H9 (cell line): ENCODE results near the gene VRK1. TPM values are rescaled to one million over a fixed set of nuclear protein-coding genes. Genes with fewer than 3 reads are reported as not detected.

Experiments
- DNase-seq: peaks from one replicate; pipeline ENCODE4 v3.0.0-alpha.2; 2017
- H2AFZ ChIP-seq: one replicate; pipeline ENCODE4 v1.6.1; 2013; ENCODE audit warnings: mild to moderate bottlenecking, low read length, control low read depth, moderate library complexity
- H2AK5ac ChIP-seq: 2 replicates; pipeline ENCODE4 v1.6.1; 2013; ENCODE audit warnings: low read length, control low read depth, mixed read lengths; ENCODE audit not compliant: insufficient read length
- H2BK120ac ChIP-seq: one replicate; pipeline ENCODE4 v1.6.1; 2013; ENCODE audit warnings: low read depth, mild to moderate bottlenecking, low read length, control low read depth, inconsistent platforms; ENCODE audit not compliant: poor library complexity, severe bottlenecking
- H2BK12ac ChIP-seq: 2 replicates; pipeline ENCODE4 v1.6.1; 2013; ENCODE audit warnings: low read length, control low read depth, mixed read lengths, low read depth; ENCODE audit not compliant: insufficient read length
- H2BK15ac ChIP-seq: 2 replicates; pipeline ENCODE4 v1.6.1; 2013; ENCODE audit warnings: low read depth, low read length, control low read depth
- H2BK20ac ChIP-seq: one replicate; pipeline ENCODE4 v1.6.1; 2013; ENCODE audit warnings: low read depth, mild to moderate bottlenecking, low read length, control low read depth, inconsistent platforms; ENCODE audit not compliant: poor library complexity, severe bottlenecking
- H2BK5ac ChIP-seq: 2 replicates; pipeline ENCODE4 v1.6.1; 2013; ENCODE audit warnings: low read length, control low read depth, mixed read lengths; ENCODE audit not compliant: insufficient read length
- H3K14ac ChIP-seq: 2 replicates; pipeline ENCODE4 v1.6.1; 2013; ENCODE audit warnings: low read length, control low read depth; ENCODE audit not compliant: insufficient read depth
- H3K18ac ChIP-seq: 2 replicates; pipeline ENCODE4 v1.6.1; 2013; ENCODE audit warnings: low read depth, mild to moderate bottlenecking, mixed read lengths, low read length, control low read depth; ENCODE audit not compliant: insufficient read length
- H3K23ac ChIP-seq: 2 replicates; pipeline ENCODE4 v1.6.1; 2013; ENCODE audit warnings: low read length, control low read depth, mixed read lengths, low read depth; ENCODE audit not compliant: insufficient read length
- H3K23me2 ChIP-seq: 2 replicates; pipeline ENCODE4 v1.6.1; 2013; ENCODE audit warnings: low read depth, mild to moderate bottlenecking, mixed read lengths, low read length, control low read depth; ENCODE audit not compliant: insufficient read length, poor library complexity, severe bottlenecking
- H3K27ac ChIP-seq: 2 replicates; pipeline ENCODE4 v1.5.1; 2013; ENCODE audit warnings: low read length, control low read depth, mixed read lengths, low read depth; ENCODE audit not compliant: insufficient read length
- H3K27me3 ChIP-seq: 2 replicates; pipeline ENCODE4 v1.6.1; 2013; ENCODE audit warnings: low read length, control low read depth, inconsistent platforms; ENCODE audit not compliant: insufficient read depth
- H3K4ac ChIP-seq: 2 replicates; pipeline ENCODE4 v1.6.1; 2013; ENCODE audit warnings: low read depth, mild to moderate bottlenecking, control low read depth, inconsistent platforms, low read length, moderate library complexity
- H3K4me1 ChIP-seq: 2 replicates; pipeline ENCODE4 v1.6.1; 2013; ENCODE audit warnings: low read length, control low read depth, inconsistent platforms; ENCODE audit not compliant: insufficient read depth
- H3K4me2 ChIP-seq: 2 replicates; pipeline ENCODE4 v1.6.1; 2013; ENCODE audit warnings: low read length, control low read depth, mixed read lengths; ENCODE audit not compliant: insufficient read length, insufficient read depth
- H3K56ac ChIP-seq: 2 replicates; pipeline ENCODE4 v1.6.1; 2013; ENCODE audit warnings: low read depth, mild to moderate bottlenecking, mixed read lengths, low read length, control low read depth; ENCODE audit not compliant: insufficient read length
- H3K79me1 ChIP-seq: 2 replicates; pipeline ENCODE4 v1.6.1; 2013; ENCODE audit warnings: low read depth, mild to moderate bottlenecking, moderate library complexity, low read length, control low read depth, inconsistent platforms; ENCODE audit not compliant: insufficient read depth, poor library complexity, severe bottlenecking
- H3K79me2 ChIP-seq: 2 replicates; pipeline ENCODE4 v1.6.1; 2013; ENCODE audit warnings: low read length, control low read depth, inconsistent platforms; ENCODE audit not compliant: insufficient read depth
- H3K9ac ChIP-seq: 2 replicates; pipeline ENCODE4 v1.6.1; 2013; ENCODE audit warnings: low read length, control low read depth, mixed read lengths; ENCODE audit not compliant: insufficient read length; ENCODE audit errors: extremely low read depth
- H3K9me3 ChIP-seq: one replicate; pipeline ENCODE4 v1.6.1; 2013; ENCODE audit warnings: low read depth, low read length, inconsistent platforms; ENCODE audit not compliant: control insufficient read depth
- H3T11ph ChIP-seq: one replicate; pipeline ENCODE4 v1.6.1; 2013; ENCODE audit warnings: mild to moderate bottlenecking, low read length, control low read depth, inconsistent platforms
- H4K20me1 ChIP-seq: one replicate; pipeline ENCODE4 v1.6.1; 2013; ENCODE audit not compliant: control insufficient read depth, insufficient read length, insufficient read depth
- H4K5ac ChIP-seq: 2 replicates; pipeline ENCODE4 v1.6.1; 2013; ENCODE audit warnings: low read depth, mild to moderate bottlenecking, mixed read lengths, low read length, control low read depth; ENCODE audit not compliant: insufficient read length
- H4K8ac ChIP-seq: replicated peaks from 2 replicates; pipeline ENCODE4 v1.6.1; 2013; ENCODE audit warnings: low read length, control low read depth, mixed read lengths, low read depth; ENCODE audit not compliant: insufficient read length
- H4K91ac ChIP-seq: 2 replicates; pipeline ENCODE4 v1.6.1; 2013; ENCODE audit warnings: low read depth, mild to moderate bottlenecking, moderate library complexity, mixed read lengths, low read length, control low read depth; ENCODE audit not compliant: insufficient read length
- H3K27ac Mint-ChIP-seq, 3 experiments: 2 replicates in 2 of 3; 3 replicates in 1 of 3; pipeline ENCODE4 v1.8.0; 2020 to 2021; ENCODE audit warnings: mixed read lengths in 3 of 3, mild to moderate bottlenecking in 1 of 3, moderate library complexity in 1 of 3
- H3K27me3 Mint-ChIP-seq: 2 replicates; pipeline ENCODE4 v1.8.0; 2021; ENCODE audit warnings: low read depth, mild to moderate bottlenecking, moderate library complexity, mixed read lengths
- H3K36me3 Mint-ChIP-seq, 3 experiments: 2 replicates in 2 of 3; 3 replicates in 1 of 3; pipeline ENCODE4 v1.8.0; 2020 to 2021; ENCODE audit warnings: low read depth in 3 of 3, mixed read lengths in 3 of 3; ENCODE audit not compliant: insufficient read depth in 1 of 3
- H3K4me1 Mint-ChIP-seq, 2 experiments: 2 replicates each; pipeline ENCODE4 v1.8.0; 2020; ENCODE audit warnings: mixed read lengths in 2 of 2
- H3K4me3 Mint-ChIP-seq, 2 experiments: 2 replicates in 1 of 2; 3 replicates in 1 of 2; pipeline ENCODE4 v1.8.0; 2020 to 2021; ENCODE audit warnings: mild to moderate bottlenecking in 2 of 2, mixed read lengths in 2 of 2, moderate library complexity in 1 of 2
- H3K9me3 Mint-ChIP-seq, 2 experiments: 2 replicates in 1 of 2; 3 replicates in 1 of 2; pipeline ENCODE4 v1.8.0; 2020; ENCODE audit warnings: mild to moderate bottlenecking in 2 of 2, mixed read lengths in 2 of 2, moderate library complexity in 1 of 2
- WGBS: extraction: QIAGEN DNeasy Blood & Tissue Kit; methylation state at CpG from one replicate; pipeline ENCODE4 v1.1.7; 2013; ENCODE audit warnings: missing lambda C conversion rate, low lambda C conversion rate, mixed read lengths; ENCODE audit not compliant: insufficient read length; ENCODE audit errors: extremely low coverage; 5-methylcytosine and 5-hydroxymethylcytosine counted together
- total RNA-seq: library from RNA; stranded (reverse); gene quantifications from 2 replicates; pipeline ENCODE4 v1.2.1, GENCODE V29; 2021
- TF ChIP-seq, protein P1 (sequence below): fragments of 200-600 bp; sonication (generic); conservative IDR thresholded peaks from 3 replicates; pipeline ENCODE4 v1.8.0; 2021; ENCODE audit warnings: antibody characterized with exemption, mild to moderate bottlenecking

The VRK1 gene
- total RNA-seq, 1 experiment from 2014 or later: 55.7 TPM

GRCh38 chr14:96821501-96821900, 24.3 kb downstream of the VRK1 start:
- Histone ChIP-seq H3K27me3 (no peaks in the 10 kb centered on the region), H2BK12ac (no peak overlapping the region), H3K4me1 (peaks cover 3% of the 10 kb centered on the region; the same call in 1 of the 2 replicates), H4K8ac (no peak overlapping the region), H3K23ac (no peak overlapping the region), H2AK5ac (no peak overlapping the region), H3K9ac (no peak overlapping the region), H2BK120ac (no peak overlapping the region), H3K14ac (no peak overlapping the region), H3K23me2 (no peaks in the 10 kb centered on the region), H3K4me2 (no peak overlapping the region), H3K79me2 (peaks cover 13% of the 10 kb centered on the region; the same call in 1 of the 2 replicates), H3T11ph (no peak overlapping the region), H3K27ac (no peak overlapping the region), H4K91ac (no peak overlapping the region), H2BK5ac (no peak overlapping the region), H2AFZ (no peak overlapping the region), H2BK15ac (no peak overlapping the region), H3K9me3 (no peaks in the 10 kb centered on the region), H2BK20ac (no peak overlapping the region), H3K79me1 (peaks cover 6% of the 10 kb centered on the region), H4K20me1 (no peaks in the 10 kb centered on the region), H3K18ac (no peak overlapping the region), H3K56ac (no peak overlapping the region), H3K4ac (no peak overlapping the region), H4K5ac (no peak overlapping the region)
- TF ChIP-seq, protein P1, sequence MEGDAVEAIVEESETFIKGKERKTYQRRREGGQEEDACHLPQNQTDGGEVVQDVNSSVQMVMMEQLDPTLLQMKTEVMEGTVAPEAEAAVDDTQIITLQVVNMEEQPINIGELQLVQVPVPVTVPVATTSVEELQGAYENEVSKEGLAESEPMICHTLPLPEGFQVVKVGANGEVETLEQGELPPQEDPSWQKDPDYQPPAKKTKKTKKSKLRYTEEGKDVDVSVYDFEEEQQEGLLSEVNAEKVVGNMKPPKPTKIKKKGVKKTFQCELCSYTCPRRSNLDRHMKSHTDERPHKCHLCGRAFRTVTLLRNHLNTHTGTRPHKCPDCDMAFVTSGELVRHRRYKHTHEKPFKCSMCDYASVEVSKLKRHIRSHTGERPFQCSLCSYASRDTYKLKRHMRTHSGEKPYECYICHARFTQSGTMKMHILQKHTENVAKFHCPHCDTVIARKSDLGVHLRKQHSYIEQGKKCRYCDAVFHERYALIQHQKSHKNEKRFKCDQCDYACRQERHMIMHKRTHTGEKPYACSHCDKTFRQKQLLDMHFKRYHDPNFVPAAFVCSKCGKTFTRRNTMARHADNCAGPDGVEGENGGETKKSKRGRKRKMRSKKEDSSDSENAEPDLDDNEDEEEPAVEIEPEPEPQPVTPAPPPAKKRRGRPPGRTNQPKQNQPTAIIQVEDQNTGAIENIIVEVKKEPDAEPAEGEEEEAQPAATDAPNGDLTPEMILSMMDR: no peak
- no peaks in the 10 kb centered on the region for H3K27me3 Mint-ChIP-seq
- peaks cover 7 to 14% of the 10 kb centered on the region in 2 experiments for H3K4me1 Mint-ChIP-seq
- peaks cover 0 to 5% (median 0%) of the 10 kb centered on the region in 3 experiments; a peak in 2 of 7 replicates for H3K36me3 Mint-ChIP-seq
- no peak overlapping the region for H3K27ac Mint-ChIP-seq
- WGBS: no CpG with 5 or more reads among the region's 3 CpGs
- H3K9me3 Mint-ChIP-seq: no peaks in the 10 kb centered on the region
- H3K4me3 Mint-ChIP-seq: no peak overlapping the region
- DNase-seq: no peak
